Fibroblast of the conjunctiva (primary cell): ENCODE results near the gene USP47.
A peak's percentile ranks its signal among the peaks of the same experiment; 100 is the strongest.

ENCODE experiments used
- DNase-seq: peaks from one replicate; pipeline ENCODE4 v3.0.0-alpha.2; 2010; ENCODE audit warnings: low read depth

Gene USP47

GRCh38 chr11:11867720-11868119 is 25.9 kb downstream of the USP47 start:
- DNase-seq, result no peak

- DNase-seq, result no peak
Measured at GRCh38 chr11:11871991-11872401, 30.2 kb downstream of the USP47 start.

- no peak for DNase-seq
Measured at GRCh38 chr11:11876458-11876857, 34.7 kb downstream of the USP47 start.

- no peak for DNase-seq
Measured at GRCh38 chr11:11880179-11880578, 38.4 kb downstream of the USP47 start.

GRCh38 chr11:11882539-11882938 is 40.8 kb downstream of the USP47 start:
- DNase-seq, result no peak

GRCh38 chr11:11884351-11884750 is 42.6 kb downstream of the USP47 start:
- no peak for DNase-seq

- DNase-seq, result no peak
Measured at GRCh38 chr11:11884774-11885481, 43.2 kb downstream of the USP47 start.

- DNase-seq, result no peak
Measured at GRCh38 chr11:11894486-11894885, 52.7 kb downstream of the USP47 start.

- DNase-seq, result no peak
Measured at GRCh38 chr11:11895672-11896071, 53.9 kb downstream of the USP47 start.

- no peak for DNase-seq
Measured at GRCh38 chr11:11898648-11899047, 56.9 kb downstream of the USP47 start.

GRCh38 chr11:11899401-11899800 is 57.6 kb downstream of the USP47 start:
- DNase-seq, result no peak

GRCh38 chr11:11901929-11902328 is 60.2 kb downstream of the USP47 start:
- no peak for DNase-seq

GRCh38 chr11:11909727-11910126 is 68.0 kb downstream of the USP47 start:
- DNase-seq, result no peak

- DNase-seq, result no peak
Measured at GRCh38 chr11:11910541-11910940, 68.8 kb downstream of the USP47 start.

- DNase-seq, result no peak
Measured at GRCh38 chr11:11913395-11913794, 71.6 kb downstream of the USP47 start.

- no peak for DNase-seq
Measured at GRCh38 chr11:11915625-11916024, 73.9 kb downstream of the USP47 start.

- peak; percentile 30 for DNase-seq
Measured at GRCh38 chr11:11916981-11917399, 75.2 kb downstream of the USP47 start.

GRCh38 chr11:11923828-11924227 is 82.1 kb downstream of the USP47 start:
- no peak for DNase-seq

GRCh38 chr11:11929920-11930319 is 88.1 kb downstream of the USP47 start:
- no peak for DNase-seq

GRCh38 chr11:11931461-11932055 is 89.8 kb downstream of the USP47 start:
- peak; percentile 53 for DNase-seq

GRCh38 chr11:11935536-11935935 is 93.8 kb downstream of the USP47 start:
- DNase-seq, result no peak

- no peak for DNase-seq
Measured at GRCh38 chr11:11937433-11937832, 95.7 kb downstream of the USP47 start.

- DNase-seq, result no peak
Measured at GRCh38 chr11:11937957-11938356, 96.2 kb downstream of the USP47 start.

- no peak for DNase-seq
Measured at GRCh38 chr11:11940551-11940950, 98.8 kb downstream of the USP47 start.
